Peyer's patch (tissue), 4 donors: ENCODE data around the gene ARPC5.

Experiments used
- CTCF ChIP-seq, 6 experiments: fragments of 450-650 bp in 4 of 6; fragments of 200-600 bp in 2 of 6; sonication (generic) in 1 of 6; IDR thresholded peaks; one replicate each; pipeline ENCODE4 v1.5.1; 2017 to 2019; ENCODE audit warnings: antibody characterized with exemption in 6 of 6, mild to moderate bottlenecking in 3 of 6, moderate library complexity in 1 of 6
- POLR2A ChIP-seq, 2 donors: fragments of 450-650 bp; IDR thresholded peaks; one replicate each; pipeline ENCODE4 v1.5.1; 2017; ENCODE audit warnings: antibody characterized with exemption in 2 of 2, mild to moderate bottlenecking in 2 of 2, moderate library complexity in 2 of 2

- TF ChIP-seq CTCF (IDR thresholded peaks at IDR 0.05) (no peak), POLR2A (IDR thresholded peaks at IDR 0.05) (no peak)
Observed at GRCh38 chr1:183651612-183652011, 16.0 kb upstream of the ARPC5 start.
